MM.1S (cell line): ENCODE measurements around the gene EYA2.

Experiments
- DNase-seq: peaks from one replicate; pipeline ENCODE4 v3.0.0-alpha.2; 2015
- H2AFZ ChIP-seq: fragments of 300-600 bp; sonication (generic); 2 replicates; pipeline ENCODE4 v1.6.0; 2016; ENCODE audit warnings: antibody characterized with exemption, low read length
- H3F3A ChIP-seq: fragments of 300-600 bp; sonication (generic); 2 replicates; pipeline ENCODE4 v1.6.1; 2016; ENCODE audit warnings: mild to moderate bottlenecking, antibody characterized with exemption, low read length, moderate library complexity, mixed read lengths; ENCODE audit not compliant: insufficient read depth
- H3K27ac ChIP-seq: fragments of 300-600 bp; sonication (generic); 2 replicates; pipeline ENCODE4 v1.5.1; 2016; ENCODE audit warnings: mild to moderate bottlenecking, low read length
- H3K27me3 ChIP-seq: fragments of 300-600 bp; sonication (generic); replicated peaks from 2 replicates; pipeline ENCODE4 v1.6.0; 2016; ENCODE audit warnings: low read length; ENCODE audit not compliant: insufficient read depth
- H3K36me3 ChIP-seq: fragments of 300-600 bp; sonication (generic); replicated peaks from 2 replicates; pipeline ENCODE4 v1.6.1; 2016; ENCODE audit warnings: mild to moderate bottlenecking, low read length, mixed read lengths; ENCODE audit not compliant: insufficient read depth
- H3K4me1 ChIP-seq: fragments of 300-600 bp; sonication (generic); 2 replicates; pipeline ENCODE4 v1.6.1; 2016; ENCODE audit warnings: low read length, mixed read lengths
- H3K4me2 ChIP-seq: fragments of 300-600 bp; sonication (generic); 2 replicates; pipeline ENCODE4 v1.6.0; 2016; ENCODE audit warnings: low read depth, low read length
- H3K4me3 ChIP-seq: fragments of 300-600 bp; sonication (generic); 2 replicates; pipeline ENCODE4 v1.5.1; 2016; ENCODE audit warnings: low read length, mixed read lengths
- H3K79me2 ChIP-seq: fragments of 300-600 bp; sonication (generic); 2 replicates; pipeline ENCODE4 v1.6.1; 2016; ENCODE audit warnings: mixed run types, low read length, mixed read lengths
- H3K9ac ChIP-seq: fragments of 300-600 bp; sonication (generic); 2 replicates; pipeline ENCODE4 v1.6.1; 2016; ENCODE audit warnings: low read length, mixed read lengths
- H3K9me2 ChIP-seq: fragments of 300-600 bp; sonication (generic); replicated peaks from 2 replicates; pipeline ENCODE4 v1.6.1; 2016; ENCODE audit warnings: mild to moderate bottlenecking, low read length, mixed read lengths; ENCODE audit not compliant: insufficient read depth
- H3K9me3 ChIP-seq: fragments of 300-600 bp; sonication (generic); replicated peaks from 2 replicates; pipeline ENCODE4 v1.6.1; 2016; ENCODE audit warnings: mild to moderate bottlenecking, low read length, mixed read lengths; ENCODE audit not compliant: insufficient read depth
- H4K20me1 ChIP-seq: fragments of 300-600 bp; sonication (generic); 2 replicates; pipeline ENCODE4 v1.6.1; 2016; ENCODE audit warnings: mild to moderate bottlenecking, low read length, moderate library complexity, mixed read lengths; ENCODE audit not compliant: insufficient read depth
- EZH2 ChIP-seq: fragments of 300-600 bp; sonication (generic); optimal IDR thresholded peaks from 2 replicates; pipeline ENCODE3; 2017; ENCODE audit warnings: low read depth, mild to moderate bottlenecking, antibody characterized with exemption, low read length, mixed read lengths
- EZH2phosphoT487 ChIP-seq: fragments of 300-600 bp; sonication (generic); IDR thresholded peaks from 2 replicates; pipeline ENCODE4 v1.6.1; 2018; ENCODE audit warnings: antibody characterized with exemption, low read length
- TF ChIP-seq, protein P1 (sequence below): fragments of 300-600 bp; sonication (generic); IDR thresholded peaks from 2 replicates; pipeline ENCODE4 v1.5.1; 2016; ENCODE audit warnings: antibody characterized with exemption, low read length, mixed read lengths

The EYA2 gene

DNA sequence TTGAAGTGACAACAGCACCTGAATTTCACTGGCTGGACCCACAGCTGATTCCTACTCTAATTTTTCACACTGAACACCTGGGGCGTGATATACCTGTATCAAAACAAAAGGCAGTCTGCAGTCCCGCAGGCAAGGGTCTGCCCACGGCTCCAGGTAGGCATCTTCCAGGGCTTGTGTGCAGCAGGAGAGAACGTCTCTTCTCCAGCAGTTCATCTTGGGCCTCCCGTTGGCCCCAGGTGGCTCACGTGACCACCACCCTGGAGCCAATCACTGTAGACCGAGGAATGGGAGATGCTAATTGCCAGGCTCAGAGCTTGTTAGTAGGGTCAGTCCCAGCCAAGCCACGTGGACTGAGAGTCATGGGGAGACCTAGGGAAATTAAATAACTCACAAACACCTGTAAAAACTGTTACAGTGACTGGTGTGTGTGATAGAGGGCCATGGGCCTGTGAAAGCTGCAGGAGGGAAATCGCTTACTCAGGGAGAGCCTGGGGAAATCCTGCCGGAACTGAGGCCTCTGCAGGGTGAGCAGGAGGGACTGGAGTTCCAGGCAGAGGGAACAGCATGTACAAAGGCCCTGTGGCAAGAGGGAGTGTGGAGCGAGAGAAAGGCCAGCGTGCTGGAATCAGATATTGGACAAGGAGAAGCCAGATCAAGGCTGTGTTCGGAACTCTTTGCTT lies 83.4 kb downstream of the EYA2 start:
- Histone ChIP-seq H3K4me1 (peaks cover 17% of the 10 kb centered on the region), H3K79me2 (no peaks in the 10 kb centered on the region), H2AFZ (no peak overlapping the region), H3K9me2 (no peaks in the 10 kb centered on the region), H3K36me3 (no peaks in the 10 kb centered on the region), H3K27ac (no peak overlapping the region), H3K4me2 (no peak overlapping the region), H3F3A (peaks cover 7% of the 10 kb centered on the region; the same call in 1 of the 2 replicates), H4K20me1 (no peaks in the 10 kb centered on the region), H3K4me3 (no peak overlapping the region), H3K9ac (no peak overlapping the region), H3K9me3 (no peaks in the 10 kb centered on the region), H3K27me3 (no peaks in the 10 kb centered on the region)
- TF ChIP-seq EZH2 = no peak
- TF ChIP-seq, protein P1, sequence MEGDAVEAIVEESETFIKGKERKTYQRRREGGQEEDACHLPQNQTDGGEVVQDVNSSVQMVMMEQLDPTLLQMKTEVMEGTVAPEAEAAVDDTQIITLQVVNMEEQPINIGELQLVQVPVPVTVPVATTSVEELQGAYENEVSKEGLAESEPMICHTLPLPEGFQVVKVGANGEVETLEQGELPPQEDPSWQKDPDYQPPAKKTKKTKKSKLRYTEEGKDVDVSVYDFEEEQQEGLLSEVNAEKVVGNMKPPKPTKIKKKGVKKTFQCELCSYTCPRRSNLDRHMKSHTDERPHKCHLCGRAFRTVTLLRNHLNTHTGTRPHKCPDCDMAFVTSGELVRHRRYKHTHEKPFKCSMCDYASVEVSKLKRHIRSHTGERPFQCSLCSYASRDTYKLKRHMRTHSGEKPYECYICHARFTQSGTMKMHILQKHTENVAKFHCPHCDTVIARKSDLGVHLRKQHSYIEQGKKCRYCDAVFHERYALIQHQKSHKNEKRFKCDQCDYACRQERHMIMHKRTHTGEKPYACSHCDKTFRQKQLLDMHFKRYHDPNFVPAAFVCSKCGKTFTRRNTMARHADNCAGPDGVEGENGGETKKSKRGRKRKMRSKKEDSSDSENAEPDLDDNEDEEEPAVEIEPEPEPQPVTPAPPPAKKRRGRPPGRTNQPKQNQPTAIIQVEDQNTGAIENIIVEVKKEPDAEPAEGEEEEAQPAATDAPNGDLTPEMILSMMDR = no peak
- TF ChIP-seq EZH2phosphoT487 = no peak
- no peak for DNase-seq

DNA sequence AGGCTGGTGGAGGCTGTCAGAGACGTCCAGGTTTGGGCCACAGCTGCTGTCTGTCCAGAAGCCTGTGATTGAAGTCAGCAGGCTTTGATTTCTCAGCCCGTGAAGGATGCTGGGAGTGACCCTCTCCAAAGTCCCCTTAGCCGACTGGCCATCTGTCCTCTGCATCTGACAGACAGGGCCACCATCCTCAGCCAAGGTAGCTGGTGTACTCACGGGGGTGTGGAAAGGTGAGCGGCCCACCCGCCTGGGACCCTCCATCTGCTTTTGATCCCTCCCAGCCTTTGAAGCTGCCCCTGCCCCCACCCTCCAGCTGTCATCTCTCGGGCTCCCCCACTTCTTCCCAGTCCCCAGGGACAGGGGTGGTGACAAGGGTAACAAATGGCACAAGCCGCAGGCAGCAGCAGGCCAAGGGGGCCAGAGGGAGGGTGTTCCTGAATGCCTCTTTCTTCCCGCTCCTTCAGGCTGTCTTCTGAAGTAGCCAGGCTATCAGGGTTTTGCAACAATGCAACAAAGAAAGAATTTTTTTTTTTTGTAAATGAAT lies 84.4 kb downstream of the EYA2 start:
- DNase-seq = no peak
- Histone ChIP-seq H2AFZ (no peak overlapping the region), H3K4me3 (no peak overlapping the region), H3K9ac (no peak overlapping the region), H3K4me2 (0 out of 2 replicates have a peak overlapping the region, but pooled peaks have one; percentile 19), H3K27ac (no peak overlapping the region), H3K4me1 (peaks cover 17% of the 10 kb centered on the region), H3K36me3 (no peaks in the 10 kb centered on the region), H3K27me3 (no peaks in the 10 kb centered on the region), H4K20me1 (no peaks in the 10 kb centered on the region), H3K9me2 (no peaks in the 10 kb centered on the region), H3K79me2 (no peaks in the 10 kb centered on the region), H3K9me3 (no peaks in the 10 kb centered on the region), H3F3A (peaks cover 7% of the 10 kb centered on the region; the same call in 1 of the 2 replicates)
- TF ChIP-seq EZH2 = no peak
- TF ChIP-seq, protein P1 = no peak
- TF ChIP-seq EZH2phosphoT487 = no peak

GRCh38 chr20:46979603-46980241 lies 85.1 kb downstream of the EYA2 start:
- H3K27me3 ChIP-seq = no peaks in the 10 kb centered on the region
- no peaks in the 10 kb centered on the region for H3K36me3 ChIP-seq
- TF ChIP-seq EZH2phosphoT487 (no peak), EZH2 (no peak)
- TF ChIP-seq, protein P1 = no peak
- H3K79me2 ChIP-seq = no peaks in the 10 kb centered on the region
- peak overlapping the region; percentile 34; the same call in 1 of the 2 replicates for H3K27ac ChIP-seq
- H3K9me3 ChIP-seq = no peaks in the 10 kb centered on the region
- H3F3A ChIP-seq = peaks cover 7% of the 10 kb centered on the region; the same call in 1 of the 2 replicates
- no peaks in the 10 kb centered on the region for H4K20me1 ChIP-seq
- H3K9me2 ChIP-seq = no peaks in the 10 kb centered on the region
- H3K4me1 ChIP-seq = peaks cover 17% of the 10 kb centered on the region
- DNase-seq = peak; percentile 48
- H2AFZ ChIP-seq = peak overlapping the region; percentile 21; the same call in 1 of the 2 replicates
- H3K4me3 ChIP-seq = no peak overlapping the region
- peak overlapping the region; percentile 19; the same call in 1 of the 2 replicates for H3K4me2 ChIP-seq
- H3K9ac ChIP-seq = no peak overlapping the region
